ENCODE results near the gene ZNF516. TPM values are rescaled to one million over a fixed set of nuclear protein-coding genes. Genes with fewer than 3 reads are reported as not detected.
A peak's percentile ranks its signal among the peaks of the same experiment; 100 is the strongest.

Gene ZNF516
- total RNA-seq, 4 donors from 2014 or later, result 34.4 to 57.3 (median 39.5) TPM

DNA sequence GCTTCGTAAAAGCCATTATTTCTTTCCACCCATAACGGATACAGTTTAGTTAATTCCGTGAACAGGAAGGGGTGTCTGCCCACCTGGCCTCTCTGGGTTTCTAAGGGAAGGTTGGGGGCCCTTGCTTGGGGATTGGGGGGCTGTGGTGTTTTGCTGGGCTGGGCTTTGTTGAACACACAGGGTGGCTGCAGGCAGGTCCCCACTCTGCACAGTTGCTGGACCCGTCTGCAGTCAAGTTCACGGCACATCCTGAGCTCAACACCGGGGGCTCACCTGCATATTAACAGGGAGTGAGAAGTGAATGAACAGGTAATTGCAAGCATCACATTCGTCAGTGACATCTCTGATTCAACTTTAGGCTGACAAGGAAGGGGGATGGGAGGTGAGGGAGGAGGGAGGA lies 109.0 kb downstream of the ZNF516 start:
- intact Hi-C loops (cut with DNase I; ENCODE audit: low total_unique reads), result no loop called here
- 87 to 91% methylated on average over 7 of the region's 7 CpGs for WGBS, 2 donors
- no peak overlapping the region for H3K4me3 ChIP-seq (ENCODE audit: low read depth, poor library complexity, severe bottlenecking)
- no peak for DNase-seq (ENCODE audit: low spot score in 2 of 2)
- TF ChIP-seq, protein P1, sequence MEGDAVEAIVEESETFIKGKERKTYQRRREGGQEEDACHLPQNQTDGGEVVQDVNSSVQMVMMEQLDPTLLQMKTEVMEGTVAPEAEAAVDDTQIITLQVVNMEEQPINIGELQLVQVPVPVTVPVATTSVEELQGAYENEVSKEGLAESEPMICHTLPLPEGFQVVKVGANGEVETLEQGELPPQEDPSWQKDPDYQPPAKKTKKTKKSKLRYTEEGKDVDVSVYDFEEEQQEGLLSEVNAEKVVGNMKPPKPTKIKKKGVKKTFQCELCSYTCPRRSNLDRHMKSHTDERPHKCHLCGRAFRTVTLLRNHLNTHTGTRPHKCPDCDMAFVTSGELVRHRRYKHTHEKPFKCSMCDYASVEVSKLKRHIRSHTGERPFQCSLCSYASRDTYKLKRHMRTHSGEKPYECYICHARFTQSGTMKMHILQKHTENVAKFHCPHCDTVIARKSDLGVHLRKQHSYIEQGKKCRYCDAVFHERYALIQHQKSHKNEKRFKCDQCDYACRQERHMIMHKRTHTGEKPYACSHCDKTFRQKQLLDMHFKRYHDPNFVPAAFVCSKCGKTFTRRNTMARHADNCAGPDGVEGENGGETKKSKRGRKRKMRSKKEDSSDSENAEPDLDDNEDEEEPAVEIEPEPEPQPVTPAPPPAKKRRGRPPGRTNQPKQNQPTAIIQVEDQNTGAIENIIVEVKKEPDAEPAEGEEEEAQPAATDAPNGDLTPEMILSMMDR (IDR thresholded peaks at IDR 0.05), result no peak
- no peak for TF ChIP-seq POLR2A (IDR thresholded peaks at IDR 0.05)

DNA sequence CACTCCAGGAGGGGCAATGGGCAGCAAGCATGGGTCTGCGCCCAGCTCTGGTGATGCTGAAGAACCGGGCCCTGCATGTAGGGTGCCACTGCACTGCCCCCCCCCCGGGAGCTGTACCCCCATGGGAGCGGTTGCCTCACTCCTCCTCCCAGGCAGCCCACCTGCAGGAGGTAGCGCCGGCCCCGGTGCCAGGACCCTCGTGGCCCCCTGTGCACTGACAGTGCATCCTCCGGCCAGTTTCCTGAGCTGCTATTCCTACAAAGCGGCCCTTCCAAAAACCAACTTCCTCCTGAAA lies 109.4 kb downstream of the ZNF516 start:
- TF ChIP-seq POLR2A (IDR thresholded peaks at IDR 0.05), result no peak
- TF ChIP-seq, protein P1 (IDR thresholded peaks at IDR 0.05), result no peak
- WGBS, 2 donors, result 87 to 94% methylated on average over 10 of the region's 10 CpGs

DNA sequence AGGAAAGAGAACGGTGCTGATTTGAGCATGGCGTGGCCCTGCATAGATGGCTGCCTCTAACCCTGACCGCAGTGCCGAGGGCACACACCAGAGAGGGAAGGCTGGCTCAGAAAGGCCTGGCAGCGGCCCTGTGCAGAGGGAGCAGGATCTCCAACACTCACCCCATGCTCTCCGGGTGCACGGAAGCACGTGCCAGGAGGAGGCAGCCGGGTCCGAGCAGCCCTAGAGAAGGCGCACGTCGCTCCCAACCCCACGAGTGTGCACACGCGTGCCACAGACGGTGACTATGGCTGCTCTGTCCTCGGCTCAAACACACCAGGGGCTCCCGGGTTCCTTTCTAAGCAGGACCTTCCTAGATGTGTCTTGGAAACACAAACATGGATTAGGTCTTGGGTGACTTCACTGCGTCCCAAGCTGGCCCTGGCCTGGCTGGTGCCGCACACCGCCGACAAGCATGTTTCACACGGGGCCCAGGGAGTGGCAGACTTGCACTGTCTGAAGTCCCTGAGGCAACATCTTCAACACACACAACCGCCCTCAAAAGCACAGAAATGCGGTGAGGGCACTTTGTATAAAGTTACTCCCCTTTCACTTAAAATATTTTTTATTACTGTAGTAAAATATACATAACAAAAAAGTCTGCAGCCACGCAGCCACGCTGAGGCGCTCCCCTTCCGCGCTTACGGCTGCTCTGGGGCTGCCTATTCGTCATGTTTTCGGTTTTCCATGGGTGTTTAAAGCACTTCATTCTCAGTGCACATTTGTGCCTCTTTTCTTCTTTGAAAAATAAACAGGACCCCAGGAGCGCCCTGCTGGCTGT lies 110.0 kb downstream of the ZNF516 start:
- H3K4me3 ChIP-seq (ENCODE audit: low read depth, poor library complexity, severe bottlenecking), result no peak overlapping the region
- WGBS, 2 donors, result 91% methylated on average over 34 to 35 of the region's 35 CpGs
- intact Hi-C loops (cut with DNase I; ENCODE audit: low total_unique reads), result no loop called here
- DNase-seq (ENCODE audit: low spot score in 2 of 2), result peak in 1 of 2 donors; percentile 74
- no peak for TF ChIP-seq POLR2A (IDR thresholded peaks at IDR 0.05)
- TF ChIP-seq, protein P1 (IDR thresholded peaks at IDR 0.05), result no peak

More for the DNA sequence above, 109.4 kb downstream of the ZNF516 start:
- intact Hi-C loops (cut with DNase I; ENCODE audit: low total_unique reads), result no loop called here
- no peak for DNase-seq (ENCODE audit: low spot score in 2 of 2)
- H3K4me3 ChIP-seq (ENCODE audit: low read depth, poor library complexity, severe bottlenecking), result no peak overlapping the region

DNA sequence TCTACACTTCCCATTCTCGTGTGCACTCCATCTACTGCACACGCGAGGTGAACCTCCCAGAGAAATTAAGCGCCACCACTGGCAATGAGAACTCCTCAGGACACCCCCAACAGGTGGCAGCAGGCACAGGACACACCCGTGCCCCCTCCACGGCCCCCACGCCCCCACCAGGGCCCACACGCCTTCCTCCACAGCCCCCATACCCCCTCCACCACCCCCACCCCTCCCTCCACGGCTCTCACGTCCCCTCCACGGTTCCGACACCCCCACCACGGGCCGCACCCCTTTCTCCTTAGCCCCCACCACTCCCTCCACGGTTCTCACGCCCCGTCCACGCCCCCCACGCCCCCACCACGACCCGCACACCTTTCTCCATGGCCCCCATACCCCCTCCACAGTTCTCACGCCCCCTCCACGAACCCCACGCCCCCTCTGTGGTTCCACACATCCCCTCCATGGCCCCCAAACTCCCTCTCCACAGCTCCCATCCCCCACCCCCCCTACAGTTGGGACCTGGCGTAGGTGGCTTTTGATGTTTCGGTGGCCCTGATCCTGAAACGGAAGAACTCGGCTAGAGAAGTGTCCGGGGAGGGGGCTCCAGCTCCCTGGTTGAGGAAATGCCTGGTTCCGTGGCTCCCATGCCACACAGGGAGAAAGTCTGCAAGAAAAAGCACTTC lies 110.8 kb downstream of the ZNF516 start:
- intact Hi-C loops (cut with DNase I; ENCODE audit: low total_unique reads), result no loop called here
- 92 to 93% methylated on average over 22 to 24 of the region's 30 CpGs for WGBS, 2 donors
- H3K4me3 ChIP-seq (ENCODE audit: low read depth, poor library complexity, severe bottlenecking), result no peak overlapping the region
- peak in 1 of 2 donors; percentile 73 for DNase-seq (ENCODE audit: low spot score in 2 of 2)
- TF ChIP-seq, protein P1 (IDR thresholded peaks at IDR 0.05), result no peak
- no peak for TF ChIP-seq POLR2A (IDR thresholded peaks at IDR 0.05)

DNA sequence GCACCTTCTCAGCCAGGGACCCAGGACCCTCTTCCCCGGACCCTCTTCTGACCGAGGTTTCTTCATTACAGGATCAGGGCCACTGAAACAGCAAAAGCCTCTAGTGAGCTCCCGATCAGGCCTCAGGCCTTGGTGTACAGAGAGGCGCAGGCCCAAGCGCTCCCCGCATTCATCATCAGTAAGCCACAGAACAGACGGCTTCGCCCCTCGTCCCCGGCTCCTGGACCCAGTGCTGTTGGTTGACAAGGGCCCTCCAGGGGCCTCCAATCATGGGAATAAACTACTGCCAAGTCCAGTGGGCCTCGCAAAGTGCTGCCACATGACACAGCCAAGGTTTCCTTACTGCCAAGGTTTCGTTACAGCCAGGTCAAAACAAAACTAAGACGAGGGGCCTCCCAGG lies 111.4 kb downstream of the ZNF516 start:
- DNase-seq (ENCODE audit: low spot score in 2 of 2), result peak in 1 of 2 donors; percentile 81
- intact Hi-C loops (cut with DNase I; ENCODE audit: low total_unique reads), result no loop called here
- no peak overlapping the region for H3K4me3 ChIP-seq (ENCODE audit: low read depth, poor library complexity, severe bottlenecking)
- 92 to 95% methylated on average over 13 of the region's 13 CpGs for WGBS, 2 donors
- TF ChIP-seq, protein P1 (IDR thresholded peaks at IDR 0.05), result no peak
- TF ChIP-seq POLR2A (IDR thresholded peaks at IDR 0.05), result no peak
